Epidermal melanocyte (primary cell): ENCODE measurements around the gene MSRB3.

Experiments used
- DNase-seq: peaks from one replicate; pipeline ENCODE4 v3.0.0; 2011; ENCODE audit warnings: low spot score; ENCODE audit not compliant: insufficient read length

MSRB3 gene

GRCh38 chr12:65494537-65494936, 216.1 kb downstream of the MSRB3 start:
- no peak for DNase-seq

- no peak for DNase-seq
Observed at GRCh38 chr12:65495233-65495632, 216.8 kb downstream of the MSRB3 start.

- DNase-seq: no peak
Observed at GRCh38 chr12:65496617-65497016, 218.1 kb downstream of the MSRB3 start.

DNA sequence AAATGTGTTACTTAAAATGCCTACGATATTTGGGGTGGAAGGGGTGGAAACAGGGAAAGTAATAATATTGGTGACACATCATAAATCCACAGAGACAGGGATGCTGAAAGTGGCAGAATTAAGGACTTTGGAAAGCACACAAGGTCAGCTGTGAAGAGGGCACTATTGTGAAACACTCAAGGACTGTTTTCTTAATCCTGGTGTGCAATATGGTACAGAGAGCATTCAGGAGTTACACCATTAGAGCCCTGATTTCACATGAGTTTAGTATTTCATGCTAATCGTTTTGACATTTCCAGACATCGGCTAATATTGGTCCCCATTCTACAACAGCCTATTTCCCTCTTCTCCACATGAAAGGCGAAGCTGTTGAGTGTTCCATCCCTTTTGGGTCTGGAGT, 219.2 kb downstream of the MSRB3 start:
- DNase-seq: no peak

- no peak for DNase-seq
Observed at GRCh38 chr12:65499167-65499566, 220.7 kb downstream of the MSRB3 start.

GRCh38 chr12:65500091-65500900, 221.8 kb downstream of the MSRB3 start:
- DNase-seq: no peak

DNA sequence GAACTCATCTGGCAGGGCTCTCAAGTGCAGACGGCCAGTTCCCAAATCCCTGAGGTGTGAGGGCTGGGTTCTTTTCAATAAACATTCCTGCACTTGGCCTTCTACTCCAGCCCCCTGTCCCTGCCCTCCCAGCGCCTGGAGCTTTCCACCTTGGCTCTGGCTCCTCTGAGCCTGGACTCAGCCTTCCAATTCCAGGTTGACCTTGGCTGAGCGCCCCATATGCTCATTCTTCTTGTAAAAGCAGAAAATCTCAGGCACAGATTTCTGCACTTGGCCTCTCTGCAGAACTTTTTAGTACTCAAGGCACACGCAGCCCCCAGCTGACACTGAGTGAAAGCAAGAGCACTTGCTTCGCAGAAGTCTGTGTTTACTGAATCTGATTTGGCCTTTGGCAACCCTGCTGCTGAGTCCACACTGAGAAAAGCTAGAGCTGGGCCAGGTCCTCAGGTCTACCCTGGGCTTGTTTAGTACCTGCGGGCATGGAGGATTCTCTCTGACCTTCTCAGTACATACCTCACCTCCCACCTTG, 222.7 kb downstream of the MSRB3 start:
- no peak for DNase-seq

GRCh38 chr12:65501935-65502334, 223.5 kb downstream of the MSRB3 start:
- no peak for DNase-seq

DNA sequence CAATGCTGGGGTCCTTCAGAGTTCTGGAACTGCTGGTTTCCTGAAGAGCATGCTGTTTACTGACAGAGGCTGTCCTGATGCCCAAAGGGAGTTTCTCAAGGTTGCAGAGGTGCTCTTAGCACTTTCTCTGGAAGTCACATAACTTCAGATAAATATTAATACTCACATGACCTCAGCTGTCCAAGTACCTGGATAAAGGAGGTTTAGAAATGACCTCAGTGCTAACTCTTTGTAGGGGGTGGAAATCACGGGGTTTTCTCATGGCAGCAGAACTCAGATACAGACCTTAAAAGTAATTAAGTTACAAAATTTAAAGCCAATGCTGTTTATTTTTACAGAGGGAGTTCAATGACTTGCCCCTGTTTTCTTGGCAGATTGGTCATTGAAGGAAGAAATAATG, 225.9 kb downstream of the MSRB3 start:
- DNase-seq: no peak

- DNase-seq: no peak
Observed at GRCh38 chr12:65505386-65506121, 227.1 kb downstream of the MSRB3 start.

GRCh38 chr12:65508276-65509035, 230.0 kb downstream of the MSRB3 start:
- DNase-seq: no peak

DNA sequence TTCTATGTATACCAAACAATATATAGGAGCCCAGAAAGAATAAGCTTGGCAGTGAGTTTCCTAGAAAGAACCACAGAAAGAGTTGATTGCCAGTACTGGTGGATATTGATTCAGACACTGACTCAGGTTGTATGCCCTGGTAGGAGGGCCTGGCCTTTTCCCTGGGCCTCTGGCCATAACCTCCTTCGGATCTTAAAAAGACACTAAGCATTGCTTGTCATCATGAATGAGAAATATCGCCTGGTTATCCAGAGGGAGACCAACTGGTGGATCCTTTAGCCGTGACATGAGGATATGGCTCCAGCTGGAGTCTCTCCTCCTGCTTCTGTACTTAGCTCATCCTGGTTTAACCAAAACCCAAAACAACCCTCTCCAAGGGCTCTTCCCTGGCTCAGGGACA, 231.5 kb downstream of the MSRB3 start:
- no peak for DNase-seq

- no peak for DNase-seq
Observed at GRCh38 chr12:65510584-65511050, 232.1 kb downstream of the MSRB3 start.

- DNase-seq: no peak
Observed at GRCh38 chr12:65511134-65511834, 232.8 kb downstream of the MSRB3 start.

GRCh38 chr12:65511912-65512311, 233.4 kb downstream of the MSRB3 start:
- no peak for DNase-seq
